Measurements from ENCODE around the gene DERA. TPM values are rescaled to one million over a fixed set of nuclear protein-coding genes. Genes with fewer than 3 reads are reported as not detected.

DERA gene
- total and polyA plus RNA-seq, 2 of the 13 experiments (the other 11 are each of a cell fraction or from before 2014, with no cell fraction given), result 24.0 to 51.3 TPM

GRCh38 chr12:15882118-15882971, 28.8 kb upstream of the DERA start, which contains the start of gene STRAP (continued):
- TF ChIP-seq, protein P1, sequence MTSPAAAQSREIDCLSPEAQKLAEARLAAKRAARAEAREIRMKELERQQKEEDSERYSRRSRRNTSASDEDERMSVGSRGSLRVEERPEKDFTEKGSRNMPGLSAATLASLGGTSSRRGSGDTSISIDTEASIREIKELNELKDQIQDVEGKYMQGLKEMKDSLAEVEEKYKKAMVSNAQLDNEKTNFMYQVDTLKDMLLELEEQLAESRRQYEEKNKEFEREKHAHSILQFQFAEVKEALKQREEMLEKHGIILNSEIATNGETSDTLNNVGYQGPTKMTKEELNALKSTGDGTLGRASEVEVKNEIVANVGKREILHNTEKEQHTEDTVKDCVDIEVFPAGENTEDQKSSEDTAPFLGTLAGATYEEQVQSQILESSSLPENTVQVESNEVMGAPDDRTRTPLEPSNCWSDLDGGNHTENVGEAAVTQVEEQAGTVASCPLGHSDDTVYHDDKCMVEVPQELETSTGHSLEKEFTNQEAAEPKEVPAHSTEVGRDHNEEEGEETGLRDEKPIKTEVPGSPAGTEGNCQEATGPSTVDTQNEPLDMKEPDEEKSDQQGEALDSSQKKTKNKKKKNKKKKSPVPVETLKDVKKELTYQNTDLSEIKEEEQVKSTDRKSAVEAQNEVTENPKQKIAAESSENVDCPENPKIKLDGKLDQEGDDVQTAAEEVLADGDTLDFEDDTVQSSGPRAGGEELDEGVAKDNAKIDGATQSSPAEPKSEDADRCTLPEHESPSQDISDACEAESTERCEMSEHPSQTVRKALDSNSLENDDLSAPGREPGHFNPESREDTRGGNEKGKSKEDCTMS (CRISPR knock-in tag; conservative IDR thresholded peaks at IDR 0.05), result no peak
- TF ChIP-seq XBP1 (CRISPR knock-in tag; IDR thresholded peaks at IDR 0.05) (no peak), ERF (CRISPR knock-in tag; IDR thresholded peaks at IDR 0.05) (peak; percentile 89), ZNF839 (CRISPR knock-in tag; IDR thresholded peaks at IDR 0.05; ENCODE audit: borderline replicate concordance) (peak; percentile 89; the same call in 1 of the 2 replicates), ZNF263 (CRISPR knock-in tag; IDR thresholded peaks at IDR 0.05) (peak; percentile 14; the same call in 1 of the 2 replicates), MAZ (IDR thresholded peaks at IDR 0.05; ENCODE audit: borderline replicate concordance, low read depth, low read length) (peak; percentile 53; the same call in 1 of the 2 replicates), MAZ (CRISPR knock-in tag; IDR thresholded peaks at IDR 0.05; ENCODE audit: low read depth) (peak; percentile 93), XRCC5 (optimal IDR thresholded peaks at IDR 0.05; ENCODE audit: low read length) (no peak), UBTF (CRISPR knock-in tag; IDR thresholded peaks at IDR 0.05) (peak; percentile 88), PRDM4 (CRISPR knock-in tag; IDR thresholded peaks at IDR 0.05; ENCODE audit: borderline replicate concordance) (no peak), ZBTB39 (CRISPR knock-in tag; IDR thresholded peaks at IDR 0.05) (peak; percentile 80), TARDBP (CRISPR knock-in tag; IDR thresholded peaks at IDR 0.05) (peak; percentile 29; the same call in 1 of the 2 replicates)
- TF ChIP-seq, protein P2, sequence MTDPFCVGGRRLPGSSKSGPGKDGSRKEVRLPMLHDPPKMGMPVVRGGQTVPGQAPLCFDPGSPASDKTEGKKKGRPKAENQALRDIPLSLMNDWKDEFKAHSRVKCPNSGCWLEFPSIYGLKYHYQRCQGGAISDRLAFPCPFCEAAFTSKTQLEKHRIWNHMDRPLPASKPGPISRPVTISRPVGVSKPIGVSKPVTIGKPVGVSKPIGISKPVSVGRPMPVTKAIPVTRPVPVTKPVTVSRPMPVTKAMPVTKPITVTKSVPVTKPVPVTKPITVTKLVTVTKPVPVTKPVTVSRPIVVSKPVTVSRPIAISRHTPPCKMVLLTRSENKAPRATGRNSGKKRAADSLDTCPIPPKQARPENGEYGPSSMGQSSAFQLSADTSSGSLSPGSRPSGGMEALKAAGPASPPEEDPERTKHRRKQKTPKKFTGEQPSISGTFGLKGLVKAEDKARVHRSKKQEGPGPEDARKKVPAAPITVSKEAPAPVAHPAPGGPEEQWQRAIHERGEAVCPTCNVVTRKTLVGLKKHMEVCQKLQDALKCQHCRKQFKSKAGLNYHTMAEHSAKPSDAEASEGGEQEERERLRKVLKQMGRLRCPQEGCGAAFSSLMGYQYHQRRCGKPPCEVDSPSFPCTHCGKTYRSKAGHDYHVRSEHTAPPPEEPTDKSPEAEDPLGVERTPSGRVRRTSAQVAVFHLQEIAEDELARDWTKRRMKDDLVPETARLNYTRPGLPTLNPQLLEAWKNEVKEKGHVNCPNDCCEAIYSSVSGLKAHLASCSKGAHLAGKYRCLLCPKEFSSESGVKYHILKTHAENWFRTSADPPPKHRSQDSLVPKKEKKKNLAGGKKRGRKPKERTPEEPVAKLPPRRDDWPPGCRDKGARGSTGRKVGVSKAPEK (CRISPR knock-in tag; IDR thresholded peaks at IDR 0.05; ENCODE audit: borderline replicate concordance), result no peak

All from HepG2 (cell line).